H7 (cell line): Measurements from ENCODE around the gene CHMP5. TPM values are rescaled to one million over a fixed set of nuclear protein-coding genes. Genes with fewer than 3 reads are reported as not detected.

Experiments
- DNase-seq: peaks from one replicate; pipeline ENCODE4 v3.0.0; 2012
- H3K27me3 ChIP-seq: 2 replicates; pipeline ENCODE4 v1.6.0; 2011; ENCODE audit warnings: mild to moderate bottlenecking, low read length; ENCODE audit not compliant: control insufficient read depth, insufficient read depth
- H3K36me3 ChIP-seq: replicated peaks from 2 replicates; pipeline ENCODE4 v1.5.1; 2011; ENCODE audit warnings: low read length; ENCODE audit not compliant: control insufficient read depth, insufficient read depth
- H3K4me3 ChIP-seq: 2 replicates; pipeline ENCODE4 v1.5.1; 2011; ENCODE audit warnings: low read depth, mild to moderate bottlenecking, control low read depth, low read length, moderate library complexity; ENCODE audit not compliant: insufficient read depth
- total RNA-seq: library from RNA; depleted of rRNA; stranded (reverse); fragments of >200 nt; shearing (Covaris generic); gene quantifications from 2 replicates; pipeline ENCODE4 v1.2.3, GENCODE V29; 2014

The CHMP5 gene
- total RNA-seq, 1 experiment from 2014 or later, result 44.6 TPM

DNA sequence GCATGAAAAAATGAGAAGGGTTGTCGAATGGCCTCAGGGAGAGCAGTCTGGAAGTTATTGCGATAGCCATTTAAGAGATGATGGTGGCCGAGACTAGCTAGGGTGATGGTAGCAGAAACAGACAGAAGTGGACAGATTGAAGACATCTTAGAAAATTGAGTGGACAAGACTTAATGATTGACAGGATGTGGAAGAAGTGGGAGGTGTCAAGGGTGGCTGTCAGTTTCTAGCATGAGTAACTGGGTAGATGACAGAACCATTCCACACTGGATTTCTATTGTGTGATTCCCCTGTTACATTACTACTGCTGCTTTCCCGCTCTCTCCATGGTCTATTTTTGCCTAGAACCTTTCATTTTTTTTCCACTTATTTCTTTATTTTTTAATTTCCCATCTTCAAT, 12.6 kb downstream of the CHMP5 start:
- DNase-seq, result no peak
- no peaks in the 10 kb centered on the region for H3K27me3 ChIP-seq
- H3K4me3 ChIP-seq, result no peak overlapping the region
- peaks cover 19% of the 10 kb centered on the region for H3K36me3 ChIP-seq

DNA sequence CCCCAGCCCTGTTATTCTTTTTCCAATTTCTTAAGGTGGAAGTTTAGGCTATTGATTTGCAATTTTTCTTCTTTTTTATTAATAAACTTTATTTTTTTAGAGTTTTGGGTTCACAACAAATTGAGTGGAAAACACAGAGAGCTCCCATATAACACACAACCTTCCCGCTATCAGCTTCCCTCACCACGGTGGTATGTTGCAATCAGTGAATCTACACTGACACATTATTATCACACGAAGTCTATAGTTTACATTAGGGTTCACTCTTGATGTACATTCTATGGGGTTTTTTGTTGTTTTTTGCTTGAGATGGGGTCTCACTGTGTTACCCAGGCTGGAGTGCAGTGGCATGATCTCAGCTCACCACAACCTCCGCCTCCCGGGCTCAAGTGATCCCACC, 20.7 kb downstream of the CHMP5 start:
- Histone ChIP-seq H3K27me3 (no peaks in the 10 kb centered on the region), H3K36me3 (peaks cover 4% of the 10 kb centered on the region), H3K4me3 (no peak overlapping the region)
- no peak for DNase-seq

DNA sequence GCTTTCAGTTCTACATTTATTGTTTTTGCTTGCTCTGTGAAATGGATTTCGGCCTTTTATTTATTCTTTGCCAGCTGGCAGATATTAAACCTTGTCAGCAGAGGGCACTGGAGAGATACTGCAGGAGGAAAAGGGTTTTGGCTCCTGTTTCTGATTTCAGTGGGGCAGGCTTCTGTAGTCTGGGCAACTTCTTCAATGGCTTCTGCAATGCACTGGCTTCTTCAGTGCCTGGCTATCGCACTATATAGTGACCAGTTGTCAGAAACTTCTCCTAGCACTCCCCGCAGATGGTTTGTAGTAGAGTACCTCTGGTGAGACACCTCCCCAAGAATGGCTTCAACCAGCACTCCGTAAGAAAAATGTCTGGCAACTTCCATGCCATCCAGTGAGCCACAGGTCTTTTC, 22.2 kb downstream of the CHMP5 start:
- Histone ChIP-seq H3K36me3 (no peaks in the 10 kb centered on the region), H3K4me3 (no peak overlapping the region), H3K27me3 (no peaks in the 10 kb centered on the region)
- peak; percentile 78 for DNase-seq

DNA sequence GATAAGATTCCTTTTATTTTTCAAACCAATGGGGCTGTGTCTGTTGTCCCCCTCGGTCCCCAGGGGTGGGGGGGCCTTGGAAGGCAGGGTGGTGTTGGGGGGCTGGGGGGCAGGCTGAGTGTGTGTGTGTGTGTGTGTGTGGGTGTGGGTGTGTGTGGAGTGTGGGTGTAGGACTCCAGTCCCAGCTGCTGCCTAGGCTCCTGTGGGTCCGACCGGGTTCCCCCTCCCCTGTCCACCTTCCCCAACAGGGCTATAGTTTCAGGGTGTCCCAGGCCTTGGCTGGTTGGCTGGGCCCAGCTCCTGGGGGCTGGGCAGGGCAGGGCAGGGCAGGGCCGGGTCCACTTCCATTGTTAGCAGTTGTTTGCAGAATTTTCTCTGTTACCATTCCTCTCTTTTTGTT, 23.4 kb downstream of the CHMP5 start:
- no peaks in the 10 kb centered on the region for H3K27me3 ChIP-seq
- no peak overlapping the region for H3K4me3 ChIP-seq
- 0 out of 2 replicates have a peak, but pooled peaks cover 1% of the 10 kb centered on the region for H3K36me3 ChIP-seq
- no peak for DNase-seq

DNA sequence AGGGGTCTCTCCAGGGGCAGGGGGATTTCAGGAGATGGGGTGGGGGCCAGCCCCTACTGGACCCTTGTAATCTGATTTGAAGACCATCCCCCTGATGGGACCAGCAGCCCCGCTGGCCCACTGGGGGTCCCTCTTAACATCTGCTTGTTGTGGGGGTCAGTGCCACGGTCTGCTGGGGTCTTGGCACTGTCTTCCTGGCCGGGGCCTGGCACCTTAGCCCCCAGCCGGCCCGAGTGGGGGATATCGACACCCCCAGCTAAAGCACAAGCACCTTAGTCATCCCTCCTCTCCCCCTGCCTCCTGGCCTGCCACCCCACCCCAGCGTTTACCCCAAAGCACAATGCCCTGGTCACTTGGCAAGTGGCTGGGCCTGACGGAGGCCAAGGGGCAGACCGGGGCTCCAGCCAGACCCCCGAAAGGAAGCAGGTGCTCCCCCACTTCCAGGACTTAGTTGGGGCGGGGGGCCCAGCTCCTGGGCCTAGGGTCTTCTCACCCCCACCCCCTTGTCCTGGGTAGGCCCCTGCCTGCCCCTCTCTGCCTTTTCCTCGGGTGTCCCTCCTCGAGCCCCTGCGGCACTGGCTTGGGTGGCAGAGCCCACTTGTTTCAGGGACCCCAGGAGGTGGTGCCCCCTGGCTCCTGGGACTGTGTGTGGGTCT, 24.1 kb downstream of the CHMP5 start:
- no peak overlapping the region for H3K4me3 ChIP-seq
- H3K36me3 ChIP-seq, result 0 out of 2 replicates have a peak, but pooled peaks cover 1% of the 10 kb centered on the region
- no peaks in the 10 kb centered on the region for H3K27me3 ChIP-seq
- DNase-seq, result peak; percentile 35

DNA sequence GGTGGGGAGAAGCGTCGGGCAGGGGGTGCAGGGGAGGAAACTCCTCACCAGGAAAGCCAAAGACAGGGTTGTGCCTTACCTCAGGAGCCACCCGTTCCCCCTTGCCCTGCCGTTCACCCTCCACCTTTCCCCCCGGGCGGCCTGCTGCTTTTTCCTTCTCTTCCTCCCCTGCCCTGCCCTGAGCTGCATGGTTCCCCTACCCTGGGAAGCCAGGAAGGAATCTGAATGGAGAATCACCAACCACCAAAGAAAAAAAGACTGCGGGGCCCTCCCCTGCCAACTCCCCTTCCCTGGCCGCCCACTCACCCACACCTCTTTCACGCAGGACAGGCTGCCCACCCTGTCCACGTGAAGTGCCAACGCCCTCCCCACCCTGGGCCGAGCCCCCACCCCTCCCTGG, 24.6 kb downstream of the CHMP5 start:
- DNase-seq, result peak; percentile 52

DNA sequence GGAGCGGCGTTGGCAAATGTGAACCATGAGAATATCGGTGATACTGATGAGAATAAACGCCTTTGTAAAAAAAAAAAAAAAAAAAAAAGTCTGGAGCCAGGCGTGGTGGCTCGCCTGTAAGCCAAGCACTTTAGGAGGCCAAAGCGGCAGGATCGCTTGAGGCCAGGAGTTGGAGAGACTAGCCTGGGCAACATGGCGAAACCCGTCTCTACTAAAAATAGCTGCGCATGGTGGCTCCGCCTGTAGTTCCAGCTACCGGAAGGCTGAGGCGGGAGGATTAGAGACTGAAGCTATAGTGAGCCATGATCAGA, 25.0 kb downstream of the CHMP5 start:
- H3K36me3 ChIP-seq, result 0 out of 2 replicates have a peak, but pooled peaks cover 1% of the 10 kb centered on the region
- peak overlapping the region; percentile 96 for H3K4me3 ChIP-seq
- no peak for DNase-seq
- no peaks in the 10 kb centered on the region for H3K27me3 ChIP-seq

More for the DNA sequence above, 24.6 kb downstream of the CHMP5 start:
- Histone ChIP-seq H3K36me3 (0 out of 2 replicates have a peak, but pooled peaks cover 1% of the 10 kb centered on the region), H3K4me3 (0 out of 2 replicates have a peak overlapping the region, but pooled peaks have one; percentile 96), H3K27me3 (no peaks in the 10 kb centered on the region)

DNA sequence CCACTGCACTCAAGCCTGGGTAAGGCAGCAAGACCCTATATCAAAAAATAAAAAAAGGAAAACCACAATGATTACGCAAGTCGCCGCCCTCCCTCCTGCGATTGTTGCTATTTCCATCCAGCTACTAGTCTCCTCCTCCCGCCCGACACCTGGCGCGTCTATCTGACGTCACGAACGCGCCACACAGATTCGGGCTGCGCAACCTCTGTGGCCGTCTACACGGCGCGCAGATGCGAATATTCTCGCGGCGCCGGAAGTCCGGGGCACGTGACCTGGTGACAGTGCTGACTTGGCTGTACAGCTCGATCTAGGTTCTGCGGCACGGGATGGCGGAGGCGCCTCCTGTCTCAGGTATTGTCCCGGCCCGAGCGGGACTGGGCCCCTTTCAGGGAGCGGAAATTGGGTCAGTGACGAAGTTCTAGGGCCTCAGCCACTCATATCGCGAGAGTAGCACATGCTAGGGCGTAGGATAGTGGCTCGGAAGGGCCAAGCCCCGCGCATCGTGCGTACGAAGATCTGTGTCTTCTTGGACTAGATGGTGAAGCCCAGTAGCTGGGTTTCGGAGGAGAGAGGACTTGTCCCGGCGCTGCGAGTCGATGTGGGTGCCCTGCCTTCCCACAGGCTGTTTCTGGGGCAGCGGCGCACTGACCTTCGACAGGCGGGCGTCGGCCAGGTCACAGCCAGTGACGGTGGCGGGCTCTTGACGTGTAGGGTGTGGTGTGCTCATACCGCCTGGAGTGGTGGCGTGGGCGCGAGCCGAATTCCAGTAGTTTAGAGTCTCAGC, 25.6 kb downstream of the CHMP5 start, which contains the start of gene NFX1:
Gene NFX1 (plus strand): TSS at position 270 of the 784 bp plus-strand sequence. CDS start 57 bp downstream, at position 327.
- peak within 1 kb of the TSS; percentile 96 for H3K4me3 ChIP-seq
- H3K27me3 ChIP-seq, result no peaks in the 10 kb centered on the region
- peaks cover 3% of the 10 kb centered on the region; the same call in 1 of the 2 replicates for H3K36me3 ChIP-seq
- peak; percentile 95 for DNase-seq

DNA sequence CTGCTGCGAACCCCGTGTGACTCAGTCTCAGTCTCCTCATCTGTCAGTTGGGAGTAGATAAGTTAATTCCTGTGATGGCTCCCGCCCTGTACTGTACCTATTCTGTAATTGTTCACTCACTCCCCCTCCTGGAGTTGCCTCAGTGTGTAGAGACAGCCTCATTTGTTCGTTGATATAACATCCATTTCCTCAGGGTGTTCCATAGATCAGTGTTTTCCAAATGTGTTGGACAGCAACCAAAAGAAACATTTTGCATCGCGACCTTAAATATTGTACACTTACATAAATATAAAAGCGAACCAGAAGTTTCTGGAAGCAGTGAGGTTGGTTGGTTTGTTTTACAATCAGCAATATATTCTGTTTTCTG, 26.2 kb downstream of the CHMP5 start:
- peak overlapping the region; percentile 96 for H3K4me3 ChIP-seq
- H3K36me3 ChIP-seq, result peaks cover 5% of the 10 kb centered on the region
- DNase-seq, result no peak
- H3K27me3 ChIP-seq, result no peaks in the 10 kb centered on the region

DNA sequence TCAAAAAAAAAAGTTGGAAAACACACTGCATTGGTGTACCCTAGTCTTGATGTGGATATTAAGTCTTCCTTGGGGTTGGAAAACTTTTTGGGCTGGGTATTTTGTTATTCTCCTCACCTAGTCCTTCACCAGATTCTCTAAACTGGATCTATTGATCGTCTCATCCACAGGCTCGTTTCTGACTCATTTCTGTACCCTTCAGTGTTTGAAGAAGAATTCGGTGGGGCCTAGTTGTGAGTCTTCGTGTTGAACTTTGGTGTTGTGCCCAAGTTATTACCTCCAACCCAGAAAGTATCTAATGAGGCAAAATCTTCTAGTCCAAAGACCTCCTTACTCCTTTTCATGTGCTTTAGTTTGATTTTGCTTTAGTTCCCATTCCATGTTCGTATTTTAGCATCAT, 27.1 kb downstream of the CHMP5 start:
- H3K27me3 ChIP-seq, result no peaks in the 10 kb centered on the region
- DNase-seq, result no peak
- peaks cover 5% of the 10 kb centered on the region for H3K36me3 ChIP-seq
- no peak overlapping the region for H3K4me3 ChIP-seq

DNA sequence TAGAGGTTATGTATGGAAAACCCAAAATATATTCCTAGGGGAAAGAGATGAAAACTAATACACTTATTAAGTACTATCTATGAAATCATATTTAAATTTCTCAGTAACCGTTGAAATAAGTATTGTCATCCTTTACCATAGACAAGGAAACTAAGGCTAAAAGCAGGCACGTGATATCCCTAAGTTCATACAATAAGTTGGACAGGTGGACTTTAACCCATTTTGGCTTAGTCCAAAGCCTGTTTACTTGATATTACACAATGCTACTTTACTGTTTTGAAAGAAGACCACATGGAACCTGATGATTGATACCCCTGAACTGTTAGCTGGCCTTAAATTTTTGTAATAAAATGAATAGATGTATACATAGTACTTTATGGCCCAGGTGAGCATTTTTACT, 28.9 kb downstream of the CHMP5 start:
- no peaks in the 10 kb centered on the region for H3K27me3 ChIP-seq
- no peak overlapping the region for H3K4me3 ChIP-seq
- no peak for DNase-seq
- H3K36me3 ChIP-seq, result peaks cover 12% of the 10 kb centered on the region

DNA sequence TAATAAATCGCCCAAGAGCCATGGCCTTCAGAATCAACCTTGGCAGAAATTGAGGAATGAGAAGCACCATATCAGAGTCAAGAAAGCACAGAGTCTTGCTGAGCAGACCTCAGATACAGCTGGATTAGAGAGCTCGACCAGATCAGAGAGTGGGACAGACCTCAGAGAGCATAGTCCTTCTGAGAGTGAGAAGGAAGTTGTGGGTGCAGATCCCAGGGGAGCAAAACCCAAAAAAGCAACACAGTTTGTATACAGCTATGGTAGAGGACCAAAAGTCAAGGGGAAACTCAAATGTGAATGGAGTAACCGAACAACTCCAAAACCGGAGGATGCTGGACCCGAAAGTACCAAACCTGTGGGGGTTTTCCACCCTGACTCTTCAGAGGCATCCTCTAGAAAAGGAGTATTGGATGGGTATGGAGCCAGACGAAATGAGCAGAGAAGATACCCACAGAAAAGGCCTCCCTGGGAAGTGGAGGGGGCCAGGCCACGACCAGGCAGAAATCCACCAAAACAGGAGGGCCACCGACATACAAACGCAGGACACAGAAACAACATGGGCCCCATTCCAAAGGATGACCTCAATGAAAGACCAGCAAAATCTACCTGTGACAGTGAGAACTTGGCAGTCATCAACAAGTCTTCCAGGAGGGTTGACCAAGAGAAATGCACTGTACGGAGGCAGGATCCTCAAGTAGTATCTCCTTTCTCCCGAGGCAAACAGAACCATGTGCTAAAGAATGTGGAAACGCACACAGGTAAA, 30.0 kb downstream of the CHMP5 start:
- Histone ChIP-seq H3K4me3 (no peak overlapping the region), H3K27me3 (no peaks in the 10 kb centered on the region), H3K36me3 (peaks cover 14% of the 10 kb centered on the region)
- DNase-seq, result no peak

DNA sequence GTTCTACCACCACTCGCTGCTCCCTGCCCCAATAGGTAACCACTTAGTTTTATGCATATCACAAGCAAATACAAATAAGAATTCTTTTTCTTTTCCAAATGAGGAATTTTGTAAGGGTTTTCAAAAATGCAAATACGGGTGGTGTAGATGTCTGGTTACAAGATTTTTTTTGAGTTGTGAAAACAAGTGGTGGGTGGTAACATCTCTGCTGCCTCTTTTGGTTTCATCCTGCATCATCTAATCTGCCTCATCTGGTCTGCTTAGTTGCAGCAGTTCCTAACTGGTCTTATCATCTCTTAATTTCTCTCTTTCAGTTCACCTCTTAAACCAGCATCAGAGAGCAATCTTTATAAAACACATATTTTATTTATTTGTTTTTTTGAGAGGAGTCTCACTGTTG, 30.7 kb downstream of the CHMP5 start:
- peaks cover 17% of the 10 kb centered on the region for H3K36me3 ChIP-seq
- H3K4me3 ChIP-seq, result no peak overlapping the region
- DNase-seq, result no peak
- H3K27me3 ChIP-seq, result no peaks in the 10 kb centered on the region

DNA sequence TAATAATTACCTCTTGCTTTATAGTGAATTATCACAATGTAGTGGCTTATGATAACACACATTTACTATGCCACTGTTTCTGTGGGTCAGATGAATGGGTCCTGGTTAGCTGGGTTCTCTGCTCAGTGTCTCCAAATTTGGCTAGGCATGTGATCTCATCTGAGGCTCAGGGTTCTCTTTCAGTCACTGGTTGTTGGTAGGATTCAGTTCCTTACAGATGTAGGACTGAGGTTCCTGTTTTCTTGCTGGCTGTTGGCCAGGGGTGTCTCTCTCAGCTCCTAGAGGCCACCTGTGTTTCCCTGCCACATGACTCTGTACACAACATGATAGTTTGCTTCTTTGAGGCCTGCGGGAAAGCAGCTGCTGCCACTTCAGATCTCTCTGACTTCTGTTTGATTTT, 32.6 kb downstream of the CHMP5 start:
- H3K4me3 ChIP-seq, result no peak overlapping the region
- H3K36me3 ChIP-seq, result peaks cover 22% of the 10 kb centered on the region
- no peaks in the 10 kb centered on the region for H3K27me3 ChIP-seq
- no peak for DNase-seq

DNA sequence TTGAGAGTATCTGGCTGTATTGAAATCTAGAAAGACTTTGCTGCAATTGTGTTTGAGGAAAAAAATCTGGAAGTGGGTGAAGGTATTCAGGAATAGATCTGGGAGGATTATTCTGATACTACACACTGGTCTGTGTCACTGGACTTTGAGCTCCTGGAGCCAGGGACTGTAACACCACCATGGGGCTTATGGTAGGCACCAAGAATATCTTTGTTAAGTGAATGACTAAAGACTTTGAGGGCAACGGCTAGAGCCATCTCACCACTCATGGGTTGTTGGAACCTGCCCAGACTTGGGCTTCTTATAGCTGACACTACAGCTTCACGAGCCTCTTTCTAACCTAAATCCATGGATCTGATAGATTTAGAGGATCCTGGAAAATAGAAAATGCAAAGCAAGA, 35.7 kb downstream of the CHMP5 start:
- no peak for DNase-seq
- peaks cover 28% of the 10 kb centered on the region for H3K36me3 ChIP-seq

More for the DNA sequence above, 35.7 kb downstream of the CHMP5 start:
- Histone ChIP-seq H3K27me3 (no peaks in the 10 kb centered on the region), H3K4me3 (no peak overlapping the region)
